IPS DF 6.9 (cell line): ENCODE data around the gene SLC25A46.
A peak's percentile ranks its signal among the peaks of the same experiment; 100 is the strongest.
"Not testable (repeated sequence)": the region's sequence is repeated elsewhere in the genome, so short reads cannot be mapped to it uniquely, and the experiment has no call there.

Experiments
- DNase-seq: peaks from one replicate; pipeline ENCODE4 v3.0.0-alpha.2; 2013; ENCODE audit warnings: low read depth, low spot score
- H3K27ac ChIP-seq: one replicate; pipeline ENCODE4 v1.5.1; 2013; ENCODE audit warnings: low read length, control low read depth
- H3K27me3 ChIP-seq: 2 replicates; pipeline ENCODE4 v1.6.1; 2013; ENCODE audit warnings: mild to moderate bottlenecking, low read length; ENCODE audit not compliant: control insufficient read depth, insufficient read depth
- H3K36me3 ChIP-seq: 2 replicates; pipeline ENCODE4 v1.6.1; 2013; ENCODE audit warnings: low read length; ENCODE audit not compliant: control insufficient read depth, insufficient read depth
- H3K4me1 ChIP-seq: 2 replicates; pipeline ENCODE4 v1.6.1; 2013; ENCODE audit warnings: low read length; ENCODE audit not compliant: control insufficient read depth, insufficient read depth
- H3K4me3 ChIP-seq: 2 replicates; pipeline ENCODE4 v1.5.1; 2013; ENCODE audit warnings: mild to moderate bottlenecking, low read length
- H3K9me3 ChIP-seq: 2 replicates; pipeline ENCODE4 v1.6.1; 2013; ENCODE audit warnings: low read length, inconsistent platforms; ENCODE audit not compliant: control insufficient read depth, insufficient read depth
- WGBS: extraction: QIAGEN DNeasy Blood & Tissue Kit; methylation state at CpG from one replicate; pipeline ENCODE4 v1.1.7; 2013; ENCODE audit warnings: mixed read lengths, missing lambda C conversion rate; ENCODE audit not compliant: insufficient read length, insufficient coverage; 5-methylcytosine and 5-hydroxymethylcytosine counted together

Gene SLC25A46

DNA sequence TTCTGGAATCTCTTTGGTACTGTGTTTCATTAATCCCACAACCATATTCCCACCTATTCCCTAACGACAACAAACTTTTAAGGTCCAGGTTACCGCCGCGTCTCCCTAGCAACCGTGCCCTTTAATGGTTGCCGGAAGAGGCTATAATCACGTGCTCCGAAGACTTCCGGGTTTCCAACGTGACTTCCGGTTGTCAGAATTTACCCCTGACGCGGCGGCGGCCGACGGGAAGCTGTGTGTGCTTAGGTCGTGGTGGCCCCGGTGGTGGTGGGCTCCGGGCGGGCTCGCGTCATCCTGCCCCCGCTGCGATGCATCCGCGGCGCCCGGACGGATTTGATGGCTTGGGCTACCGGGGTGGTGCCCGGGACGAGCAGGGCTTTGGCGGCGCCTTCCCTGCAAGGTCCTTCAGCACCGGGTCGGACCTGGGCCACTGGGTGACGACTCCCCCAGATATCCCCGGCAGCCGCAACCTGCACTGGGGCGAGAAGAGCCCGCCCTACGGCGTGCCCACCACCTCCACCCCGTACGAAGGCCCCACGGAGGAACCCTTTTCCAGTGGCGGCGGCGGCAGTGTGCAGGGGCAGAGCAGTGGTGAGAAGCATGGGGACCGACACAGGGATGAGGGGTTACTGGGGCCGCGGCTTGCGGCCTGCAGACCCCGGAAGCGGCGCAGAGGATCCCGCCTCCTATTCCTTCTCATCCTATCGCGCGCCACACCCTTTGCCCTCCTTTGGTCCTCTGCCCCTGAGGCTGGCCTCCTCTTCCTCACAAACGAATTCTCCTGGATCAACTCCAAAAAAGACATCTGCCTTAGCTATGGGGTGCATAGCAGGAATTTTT lies at the start of gene SLC25A46:
TSS of gene SLC25A46 (plus strand) at position 196 of the 840 bp plus-strand sequence. CDS start at position 309, 113 bp downstream.
- whole genome bisulfite sequencing = no CpG with 5 or more reads among the region's 62 CpGs
- DNase-seq = peak; percentile 87
- H3K9me3 ChIP-seq = no peaks in the 10 kb centered on the region
- H3K27me3 ChIP-seq = no peaks in the 10 kb centered on the region
- H3K36me3 ChIP-seq = no peaks in the 10 kb centered on the region
- H3K4me3 ChIP-seq = peak within 1 kb of the TSS; percentile 78
- 0 out of 2 replicates have a peak, but pooled peaks cover 2% of the 10 kb centered on the region for H3K4me1 ChIP-seq
- no peak within 1 kb of the TSS for H3K27ac ChIP-seq

DNA sequence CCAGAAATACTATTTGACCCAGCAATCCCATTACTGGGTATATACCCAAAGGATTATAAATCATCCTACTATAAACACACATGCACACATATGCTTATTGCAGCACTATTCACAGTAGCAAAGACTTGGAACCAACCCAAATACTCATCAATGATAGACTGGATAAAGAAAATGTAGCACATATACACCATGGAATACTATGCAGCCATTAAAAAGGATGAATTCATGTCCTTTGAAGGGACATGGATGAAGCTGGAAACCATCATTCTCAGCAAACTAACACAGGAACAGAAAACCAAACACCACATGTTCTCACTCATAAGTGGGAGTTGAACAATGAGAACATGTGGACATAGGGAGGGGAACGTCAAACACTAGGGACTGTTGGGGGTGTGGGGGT lies 48.2 kb upstream of the SLC25A46 start:
- H3K4me3 ChIP-seq, DNase-seq, H3K27me3 ChIP-seq, H3K36me3 ChIP-seq, H3K4me1 ChIP-seq, H3K9me3 ChIP-seq, H3K27ac ChIP-seq: not testable (repeated sequence)
- WGBS = no CpG with 5 or more reads among the region's 1 CpG

DNA sequence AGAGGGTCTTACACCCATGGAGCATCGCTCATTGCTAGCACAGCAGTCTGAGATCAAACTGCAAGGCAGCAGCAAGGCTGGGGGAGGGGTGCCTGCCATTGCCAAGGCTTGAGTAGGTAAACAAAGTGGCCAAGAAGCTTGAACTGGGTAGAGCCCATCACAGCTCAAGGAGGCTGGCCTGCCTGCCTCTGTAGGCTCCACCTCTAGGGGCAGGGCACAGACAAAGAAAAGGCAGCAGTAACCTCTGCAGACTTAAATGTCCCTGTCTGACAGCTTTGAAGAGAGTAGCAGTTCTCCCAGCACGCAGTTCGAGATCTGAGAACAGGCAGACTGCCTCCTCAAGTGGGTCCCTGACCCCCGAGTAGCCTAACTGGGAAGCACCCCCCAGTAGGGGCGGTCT lies 46.1 kb upstream of the SLC25A46 start:
- H3K27ac ChIP-seq, H3K36me3 ChIP-seq, H3K27me3 ChIP-seq, DNase-seq, H3K4me3 ChIP-seq, H3K9me3 ChIP-seq, H3K4me1 ChIP-seq: not testable (repeated sequence)
- no CpG with 5 or more reads among the region's 5 CpGs for WGBS

DNA sequence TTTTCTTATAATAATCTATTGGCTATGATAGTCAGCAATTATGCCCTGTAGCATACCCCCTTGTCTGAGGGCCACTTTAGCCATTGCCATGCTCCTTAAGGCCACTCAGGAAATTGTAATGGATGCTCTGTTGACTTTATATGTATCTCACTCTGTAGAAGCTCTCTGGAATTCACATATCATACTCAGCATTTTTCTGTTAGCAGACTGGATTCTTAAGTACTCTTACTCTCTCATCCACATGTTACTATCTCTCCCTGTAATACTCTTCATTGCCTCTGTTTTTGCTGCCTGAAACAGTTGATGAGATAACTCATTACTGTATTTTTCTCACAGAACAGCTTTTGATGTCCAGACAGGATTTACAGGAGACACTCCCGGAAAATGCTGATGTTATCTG lies 36.5 kb upstream of the SLC25A46 start:
- Histone ChIP-seq H3K4me3 (no peak overlapping the region), H3K4me1 (no peaks in the 10 kb centered on the region), H3K27ac (no peak overlapping the region), H3K36me3 (no peaks in the 10 kb centered on the region), H3K9me3 (no peaks in the 10 kb centered on the region), H3K27me3 (no peaks in the 10 kb centered on the region)
- no CpG with 5 or more reads among the region's 1 CpG for WGBS
- DNase-seq = no peak

DNA sequence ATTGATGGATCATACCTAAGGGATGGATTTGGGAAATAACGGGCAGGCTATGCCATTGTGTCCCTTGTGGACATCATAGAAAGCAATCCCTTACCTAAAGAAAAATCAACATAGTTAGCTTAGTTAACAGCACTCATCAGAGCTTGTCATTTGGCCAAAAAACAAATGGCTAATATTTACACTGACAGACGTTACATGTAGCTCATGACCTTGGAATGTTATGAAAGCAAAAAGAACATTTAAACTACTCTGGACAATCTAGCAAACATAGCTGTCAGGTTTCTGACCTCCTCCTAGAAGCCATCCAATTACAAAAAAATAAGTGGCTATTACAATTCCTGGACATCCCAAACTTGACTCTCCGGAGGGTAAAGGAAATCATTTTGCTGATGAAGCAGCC lies 36.1 kb upstream of the SLC25A46 start:
- H3K27me3 ChIP-seq = no peaks in the 10 kb centered on the region
- DNase-seq = no peak
- H3K4me3 ChIP-seq = no peak overlapping the region
- H3K4me1 ChIP-seq = no peaks in the 10 kb centered on the region
- no CpG with 5 or more reads among the region's 3 CpGs for WGBS
- no peaks in the 10 kb centered on the region for H3K9me3 ChIP-seq
- H3K27ac ChIP-seq = no peak overlapping the region
- no peaks in the 10 kb centered on the region for H3K36me3 ChIP-seq

DNA sequence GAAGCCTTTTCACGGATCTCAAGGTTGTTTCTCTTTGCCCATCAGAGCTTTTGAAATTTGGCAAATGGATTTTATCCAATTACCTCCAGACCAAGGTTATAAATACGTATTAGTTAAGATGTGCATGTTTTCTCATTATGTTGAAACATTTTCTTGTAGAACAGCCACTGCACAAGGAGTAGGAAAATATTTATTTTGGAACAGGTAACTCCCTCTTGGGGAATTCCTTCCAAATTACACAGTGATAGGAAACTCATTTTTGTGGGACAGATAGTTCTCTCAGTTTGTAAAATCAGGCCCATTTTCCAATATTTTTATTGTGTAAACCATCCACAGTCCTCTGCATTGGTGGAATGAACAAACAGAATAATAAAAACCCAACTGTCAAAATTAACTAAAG lies 35.3 kb upstream of the SLC25A46 start:
- no peaks in the 10 kb centered on the region for H3K9me3 ChIP-seq
- no peaks in the 10 kb centered on the region for H3K36me3 ChIP-seq
- no peaks in the 10 kb centered on the region for H3K4me1 ChIP-seq
- no peaks in the 10 kb centered on the region for H3K27me3 ChIP-seq
- no peak overlapping the region for H3K27ac ChIP-seq
- H3K4me3 ChIP-seq = no peak overlapping the region
- DNase-seq = no peak
- no CpG with 5 or more reads among the region's 2 CpGs for WGBS

DNA sequence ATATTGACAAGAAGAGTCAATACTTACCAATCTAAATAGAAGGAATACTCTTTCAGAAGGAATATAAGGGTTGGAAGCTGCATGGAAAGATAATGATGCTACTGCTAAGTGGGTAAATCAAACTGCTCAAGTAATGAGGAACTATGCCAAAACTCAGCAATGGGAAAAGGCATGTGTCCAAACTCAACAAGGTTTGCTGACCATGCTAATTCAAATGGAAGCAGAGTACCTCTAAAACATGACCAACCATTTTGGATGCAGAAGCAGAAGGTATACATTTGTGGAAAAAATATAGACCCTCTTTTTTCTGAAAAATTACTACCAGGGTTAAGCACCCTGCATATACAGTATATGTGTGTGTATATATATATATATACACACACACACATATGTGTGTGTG lies 33.5 kb upstream of the SLC25A46 start:
- Histone ChIP-seq H3K36me3 (no peaks in the 10 kb centered on the region), H3K4me3 (no peak overlapping the region), H3K27ac (no peak overlapping the region), H3K9me3 (no peaks in the 10 kb centered on the region), H3K27me3 (no peaks in the 10 kb centered on the region), H3K4me1 (no peaks in the 10 kb centered on the region)
- no peak for DNase-seq

DNA sequence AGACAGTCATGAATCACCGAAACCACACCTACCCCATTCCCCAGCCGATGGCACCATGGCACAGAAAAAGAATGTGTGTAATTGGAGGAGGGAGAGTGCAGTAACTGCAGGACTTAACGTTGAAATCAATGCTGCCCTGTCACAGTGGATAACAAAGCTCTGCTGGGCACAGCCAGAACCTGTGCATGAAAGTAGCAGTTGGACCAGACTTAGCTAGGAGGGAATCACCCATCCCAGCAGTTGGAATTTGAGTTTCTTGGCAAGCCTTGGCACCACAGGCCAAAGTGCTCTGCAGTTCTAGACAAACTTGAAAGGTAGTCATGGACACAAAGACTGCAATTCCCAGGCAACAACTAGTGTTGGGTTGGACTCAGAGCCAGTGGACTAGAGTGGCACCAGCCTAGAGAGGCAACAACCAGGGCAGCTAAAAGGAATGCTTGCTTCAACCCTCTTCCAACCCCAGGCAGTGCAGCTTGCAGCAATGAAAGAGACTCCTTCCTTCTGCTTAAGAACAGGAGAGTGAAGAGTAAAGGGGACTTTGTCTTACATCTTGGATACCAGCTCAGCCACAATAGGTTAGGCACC lies 31.5 kb upstream of the SLC25A46 start:
- no peaks in the 10 kb centered on the region for H3K27me3 ChIP-seq
- DNase-seq = no peak
- H3K27ac ChIP-seq = no peak overlapping the region
- H3K9me3 ChIP-seq = no peaks in the 10 kb centered on the region
- no peaks in the 10 kb centered on the region for H3K36me3 ChIP-seq
- H3K4me3 ChIP-seq = no peak overlapping the region
- WGBS = no CpG with 5 or more reads among the region's 3 CpGs
- H3K4me1 ChIP-seq = no peaks in the 10 kb centered on the region

DNA sequence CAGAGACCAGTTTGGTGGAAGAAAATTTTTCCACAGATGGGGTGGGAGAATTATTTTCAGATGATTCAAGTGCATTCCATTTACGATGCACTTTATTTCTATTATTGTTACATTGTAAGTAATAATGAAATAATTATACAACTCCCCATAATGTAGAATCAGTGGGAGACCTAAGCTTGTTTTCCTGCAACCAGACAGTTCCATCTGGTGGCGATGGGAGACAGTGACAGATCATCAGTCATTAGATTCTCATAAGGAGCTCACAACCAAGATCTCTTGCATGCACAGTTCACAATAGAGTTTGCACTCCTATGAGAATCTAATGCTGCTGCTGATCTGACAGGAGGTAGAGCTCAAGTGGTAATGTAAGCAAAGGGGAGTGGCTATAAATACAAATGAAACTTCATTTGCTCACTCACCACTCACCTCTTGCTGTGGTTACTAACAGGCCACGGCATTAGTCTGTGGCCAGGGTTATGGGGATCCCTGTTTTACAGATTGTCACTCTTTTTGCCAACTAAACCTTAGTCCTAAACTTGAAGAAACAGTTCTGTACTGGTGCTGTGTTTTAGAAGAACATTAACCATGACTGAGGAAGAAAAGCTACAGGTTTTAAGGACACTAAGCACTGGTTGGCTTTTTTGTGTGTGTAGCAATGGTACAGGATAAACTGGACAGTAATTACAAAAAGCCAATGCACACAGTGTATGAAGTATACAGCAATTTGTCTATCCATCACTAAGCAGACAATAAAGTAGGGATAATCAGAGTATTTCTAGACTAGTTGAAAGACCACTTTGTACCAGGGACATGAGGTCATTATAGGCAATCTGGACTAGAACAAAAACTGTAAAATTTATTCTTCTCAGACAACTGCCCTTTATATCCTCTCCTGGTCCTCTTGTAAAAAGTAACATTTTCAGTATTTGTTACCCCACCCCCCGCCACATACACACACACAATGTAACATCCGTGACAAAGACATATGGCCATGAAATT lies 22.3 kb upstream of the SLC25A46 start:
- Histone ChIP-seq H3K27me3 (no peaks in the 10 kb centered on the region), H3K36me3 (no peaks in the 10 kb centered on the region), H3K9me3 (no peaks in the 10 kb centered on the region), H3K4me3 (no peak overlapping the region), H3K4me1 (no peaks in the 10 kb centered on the region), H3K27ac (no peak overlapping the region)
- no peak for DNase-seq
- no CpG with 5 or more reads among the region's 5 CpGs for WGBS

DNA sequence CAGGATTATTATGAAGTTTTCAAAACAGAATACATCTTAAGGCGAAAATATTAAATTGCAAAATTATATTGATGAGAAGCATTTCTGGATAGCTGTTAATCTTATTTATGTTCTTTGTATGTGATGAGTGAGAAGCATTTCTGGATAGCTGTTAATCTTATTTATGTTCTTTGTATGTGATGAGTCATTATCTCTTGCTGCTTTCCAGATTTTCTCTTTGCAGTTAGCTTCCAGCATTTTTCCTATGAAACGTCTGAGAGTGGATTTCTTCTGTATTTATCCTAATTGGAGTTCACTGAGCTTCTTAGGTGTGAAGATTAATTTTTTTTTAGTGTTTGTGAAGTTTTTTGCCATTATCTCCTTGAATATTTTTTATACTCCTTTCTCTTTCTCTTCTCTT lies 20.5 kb upstream of the SLC25A46 start:
- no peaks in the 10 kb centered on the region for H3K27me3 ChIP-seq
- no CpG with 5 or more reads among the region's 2 CpGs for WGBS
- no peak for DNase-seq
- no peak overlapping the region for H3K4me3 ChIP-seq
- H3K4me1 ChIP-seq = no peaks in the 10 kb centered on the region
- H3K36me3 ChIP-seq = no peaks in the 10 kb centered on the region
- no peak overlapping the region for H3K27ac ChIP-seq
- H3K9me3 ChIP-seq = no peaks in the 10 kb centered on the region
